NT2/D1 (cell line): ENCODE results near the gene GKN1.

Source experiments
- SUZ12 ChIP-seq: IDR thresholded peaks from 2 replicates; pipeline ENCODE4 v1.6.1; 2011; ENCODE audit not compliant: insufficient read length, insufficient read depth; ENCODE audit errors: extremely low read depth
- ZNF274 ChIP-seq: IDR thresholded peaks from 2 replicates; pipeline ENCODE4 v1.6.1; 2011; ENCODE audit warnings: mild to moderate bottlenecking, low read depth, low read length

DNA sequence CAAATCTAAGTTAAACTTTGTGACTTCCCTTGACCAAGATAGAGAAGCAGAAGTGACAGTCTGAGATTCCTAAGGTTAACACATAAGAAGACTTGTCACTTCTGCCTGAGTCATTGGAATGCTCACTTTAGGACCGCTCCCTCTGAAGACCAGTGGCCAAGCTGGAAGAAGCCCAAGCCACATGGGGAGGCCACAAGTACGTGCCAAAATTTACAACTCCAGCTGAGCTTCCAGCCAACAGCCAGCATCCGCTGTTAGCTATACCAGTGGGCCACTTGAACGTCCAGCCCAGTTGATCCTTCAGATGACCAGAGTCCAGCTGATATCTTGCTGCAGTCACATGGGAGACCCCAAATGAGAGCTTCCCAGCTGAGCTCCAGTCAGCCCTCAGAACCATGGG lies 20.4 kb downstream of the GKN1 start:
- TF ChIP-seq SUZ12 (no peak), ZNF274 (no peak)
